ENCODE data around the gene FGF12. TPM values are rescaled to one million over a fixed set of nuclear protein-coding genes. Genes with fewer than 3 reads are reported as not detected.
A peak's percentile ranks its signal among the peaks of the same experiment; 100 is the strongest.

Gene FGF12
- polyA plus RNA-seq, 4 donors: 4.6 to 12.8 (median 9.1) TPM

DNA sequence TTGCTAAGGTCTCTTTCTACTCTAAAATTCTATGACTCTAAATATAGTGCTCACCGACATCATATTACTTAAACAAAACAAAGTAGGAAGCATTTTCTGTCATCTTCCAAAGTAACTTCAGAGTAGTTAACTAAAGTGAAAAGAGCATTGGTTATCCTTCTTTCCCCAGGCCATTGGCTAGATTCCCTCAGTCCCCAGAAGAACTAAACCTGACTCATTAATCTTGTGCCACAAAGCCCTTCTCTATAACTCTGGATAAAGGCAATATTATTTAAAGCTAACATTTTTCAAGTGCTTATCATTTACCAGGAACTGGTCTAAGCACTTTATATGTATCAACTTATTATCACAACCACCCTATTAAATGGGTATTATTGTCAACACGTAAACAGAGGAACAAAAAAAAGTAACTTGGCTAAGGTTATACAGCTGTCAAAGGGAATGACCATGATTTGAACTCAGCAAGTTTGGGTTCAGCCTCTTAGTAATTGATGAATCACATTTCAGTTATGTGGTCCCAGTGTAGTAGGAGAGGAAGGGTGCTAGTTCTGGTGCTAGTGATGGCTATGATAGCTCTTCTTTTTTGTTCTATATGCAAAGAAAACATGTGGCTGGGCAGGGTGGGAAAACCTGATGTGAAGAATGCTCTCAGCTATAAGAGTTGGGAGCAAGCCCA is 304.9 kb downstream of the FGF12 start:
- DNase-seq (ENCODE audit: low read depth in 4 of 4, low spot score in 3 of 4): no peak

DNA sequence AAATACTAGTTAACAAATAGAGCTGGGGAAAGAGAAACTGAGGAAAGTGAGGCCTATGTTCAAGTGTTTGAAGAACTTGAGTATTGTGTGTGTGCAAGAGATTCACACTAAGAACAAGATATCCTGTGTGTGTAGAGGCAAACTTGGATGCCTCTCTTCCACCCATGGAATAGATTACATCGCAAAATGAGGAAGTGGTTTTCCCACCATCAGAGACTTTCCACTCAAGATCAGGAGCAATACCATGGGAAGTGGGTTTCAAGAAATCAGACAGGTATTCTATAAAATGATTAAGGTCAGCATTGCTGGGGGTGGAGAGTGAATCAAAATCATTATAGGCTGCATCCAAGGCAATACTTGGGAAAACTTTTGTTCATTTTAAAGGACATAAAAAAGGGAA is 308.0 kb downstream of the FGF12 start:
- no peak for DNase-seq (ENCODE audit: low read depth in 4 of 4, low spot score in 3 of 4)

DNA sequence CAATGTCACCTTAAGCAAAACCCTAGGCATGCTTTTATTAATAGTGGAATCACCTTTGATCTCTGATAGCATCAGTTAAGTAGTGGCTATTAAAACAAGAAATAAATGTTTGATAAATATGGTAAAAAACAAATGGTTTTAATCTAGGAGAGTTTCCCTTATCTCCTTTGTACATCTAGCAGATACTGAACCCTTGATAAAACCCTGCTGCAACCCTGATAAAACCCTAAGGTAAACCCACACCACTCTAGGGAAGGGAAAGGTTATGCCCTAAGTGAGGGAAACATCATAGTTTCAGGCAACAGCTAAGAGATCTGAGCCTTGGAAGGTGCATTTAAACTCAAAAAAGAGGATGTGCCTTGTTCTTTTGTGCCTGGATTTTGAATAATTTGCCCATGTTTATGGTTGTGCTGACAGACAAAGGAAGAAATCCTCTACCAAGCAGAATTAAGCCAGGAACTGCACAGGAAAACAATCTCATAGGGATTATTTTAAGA is 309.7 kb downstream of the FGF12 start:
- DNase-seq (ENCODE audit: low read depth in 4 of 4, low spot score in 3 of 4): no peak

DNA sequence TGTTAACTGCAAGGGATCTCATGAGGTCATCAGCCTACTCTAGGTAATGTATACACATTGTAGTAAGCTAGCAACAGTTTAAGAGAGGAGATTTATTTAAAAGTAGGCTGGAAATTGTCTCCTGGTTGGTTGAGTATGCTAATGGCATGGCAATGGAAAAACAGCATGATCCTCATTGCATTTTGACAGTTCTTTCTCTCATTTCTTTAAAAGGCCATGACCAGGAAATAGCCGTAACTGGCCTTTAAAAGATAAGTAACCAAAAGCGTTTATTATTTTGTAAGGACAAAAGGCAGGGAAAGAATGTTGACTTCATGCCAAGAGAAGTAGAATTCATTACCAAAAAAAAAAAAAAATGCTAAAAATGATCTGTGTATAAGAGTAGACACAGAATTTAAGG is 310.3 kb downstream of the FGF12 start:
- no peak for DNase-seq (ENCODE audit: low read depth in 4 of 4, low spot score in 3 of 4)

DNA sequence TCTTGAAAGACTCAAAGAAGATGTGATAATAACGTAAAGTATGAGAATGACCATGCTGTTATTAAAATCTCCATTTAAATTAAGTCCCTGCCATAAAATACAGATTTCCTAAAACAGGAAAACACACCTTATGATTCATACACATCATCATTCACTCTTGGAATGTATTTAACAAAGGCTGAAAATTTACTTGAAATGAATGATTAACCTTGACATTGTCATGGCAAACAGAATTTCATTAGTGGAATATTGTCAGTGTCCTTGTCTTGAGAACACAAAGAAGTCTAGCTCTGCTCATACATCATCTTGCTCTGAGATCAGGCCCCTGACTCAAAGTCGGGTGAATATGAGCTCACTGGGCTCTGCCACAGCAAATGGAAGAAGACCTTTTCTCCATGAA is 313.9 kb downstream of the FGF12 start:
- DNase-seq (ENCODE audit: low read depth in 4 of 4, low spot score in 3 of 4): no peak

DNA sequence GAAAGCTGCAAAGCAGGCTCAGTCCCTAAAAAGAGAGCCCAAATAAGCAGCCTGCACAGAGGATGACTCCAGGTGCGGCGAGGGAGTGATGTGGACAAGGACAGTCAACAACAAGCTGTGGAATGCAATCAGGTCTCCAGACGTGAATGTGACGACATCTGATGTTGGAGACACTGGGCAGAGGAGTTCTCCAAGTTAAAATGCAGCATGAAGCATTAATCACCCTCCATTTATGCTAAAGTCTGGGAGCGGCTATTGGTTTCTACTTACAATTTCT is 316.7 kb downstream of the FGF12 start:
- no peak for DNase-seq (ENCODE audit: low read depth in 4 of 4, low spot score in 3 of 4)

DNA sequence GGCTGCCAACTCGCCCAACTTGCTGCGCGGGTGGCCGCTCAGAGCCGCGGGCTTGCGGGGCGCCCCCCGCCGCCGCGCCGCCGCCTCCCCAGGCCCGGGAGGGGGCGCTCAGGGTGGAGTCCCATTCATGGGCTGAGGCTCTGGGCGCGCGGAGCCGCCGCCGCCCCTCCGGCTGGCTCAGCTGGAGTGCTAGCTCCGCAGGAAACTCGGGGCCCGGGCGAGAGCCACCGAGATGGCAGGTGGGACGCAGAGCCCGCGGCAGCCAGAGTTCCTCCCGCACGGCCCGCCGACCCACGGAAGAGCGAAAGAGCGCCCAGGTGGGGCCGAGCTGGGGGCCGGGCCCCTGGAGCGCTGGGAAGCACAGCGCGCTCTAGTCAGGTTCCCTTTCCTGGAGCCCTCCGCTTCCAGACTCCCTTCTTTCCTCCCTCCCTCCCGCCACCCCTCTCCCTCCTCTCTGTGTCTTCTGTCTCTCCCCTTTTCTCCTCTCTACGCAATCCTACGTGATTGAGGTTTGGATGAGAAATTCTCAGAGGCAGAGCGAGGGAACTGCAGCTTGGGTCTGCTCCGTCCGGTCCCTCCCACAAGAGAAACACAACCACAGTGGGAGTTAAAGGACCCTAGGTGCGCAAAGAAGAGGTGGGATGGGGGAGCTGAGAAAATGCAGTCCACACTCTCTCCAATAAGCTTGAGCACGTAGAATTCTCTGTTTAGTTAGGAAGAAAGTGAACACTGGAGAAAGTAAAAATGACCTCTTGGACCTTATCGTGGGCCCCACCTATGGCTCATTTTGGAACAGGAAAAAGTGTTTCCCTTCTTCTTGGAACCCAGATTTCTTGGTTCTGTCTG is 317.3 kb downstream of the FGF12 start:
- DNase-seq (ENCODE audit: low read depth in 4 of 4, low spot score in 3 of 4): peak in 1 of 4 donors; percentile 22

DNA sequence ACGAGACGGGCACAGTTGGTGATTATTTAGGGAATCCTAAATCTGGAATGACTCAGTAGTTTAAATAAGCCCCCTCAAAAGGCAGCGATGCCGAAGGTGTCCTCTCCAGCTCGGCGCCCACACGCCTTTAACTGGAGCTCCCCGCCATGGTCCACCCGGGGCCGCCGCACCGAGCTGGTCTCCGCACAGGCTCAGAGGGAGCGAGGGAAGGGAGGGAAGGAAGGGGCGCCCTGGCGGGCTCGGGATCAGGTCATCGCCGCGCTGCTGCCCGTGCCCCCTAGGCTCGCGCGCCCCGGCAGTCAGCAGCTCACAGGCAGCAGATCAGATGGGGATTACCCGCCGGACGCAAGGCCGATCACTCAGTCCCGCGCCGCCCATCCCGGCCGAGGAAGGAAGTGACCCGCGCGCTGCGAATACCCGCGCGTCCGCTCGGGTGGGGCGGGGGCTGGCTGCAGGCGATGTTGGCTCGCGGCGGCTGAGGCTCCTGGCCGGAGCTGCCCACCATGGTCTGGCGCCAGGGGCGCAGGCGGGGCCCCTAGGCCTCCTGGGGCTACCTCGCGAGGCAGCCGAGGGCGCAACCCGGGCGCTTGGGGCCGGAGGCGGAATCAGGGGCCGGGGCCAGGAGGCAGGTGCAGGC is 318.0 kb downstream of the FGF12 start:
- DNase-seq (ENCODE audit: low read depth in 4 of 4, low spot score in 3 of 4): peak in 1 of 4 donors; percentile 26

DNA sequence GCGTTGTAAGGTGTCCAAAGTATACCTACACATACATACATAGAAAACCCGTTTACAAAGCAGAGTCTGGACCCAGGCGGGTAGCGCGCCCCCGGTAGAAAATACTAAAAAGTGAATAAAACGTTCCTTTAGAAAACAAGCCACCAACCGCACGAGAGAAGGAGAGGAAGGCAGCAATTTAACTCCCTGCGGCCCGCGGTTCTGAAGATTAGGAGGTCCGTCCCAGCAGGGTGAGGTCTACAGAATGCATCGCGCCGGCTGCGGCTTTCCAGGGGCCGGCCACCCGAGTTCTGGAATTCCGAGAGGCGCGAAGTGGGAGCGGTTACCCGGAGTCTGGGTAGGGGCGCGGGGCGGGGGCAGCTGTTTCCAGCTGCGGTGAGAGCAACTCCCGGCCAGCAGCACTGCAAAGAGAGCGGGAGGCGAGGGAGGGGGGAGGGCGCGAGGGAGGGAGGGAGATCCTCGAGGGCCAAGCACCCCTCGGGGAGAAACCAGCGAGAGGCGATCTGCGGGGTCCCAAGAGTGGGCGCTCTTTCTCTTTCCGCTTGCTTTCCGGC is 318.6 kb downstream of the FGF12 start:
- DNase-seq (ENCODE audit: low read depth in 4 of 4, low spot score in 3 of 4): peak in 1 of 4 donors; percentile 29

DNA sequence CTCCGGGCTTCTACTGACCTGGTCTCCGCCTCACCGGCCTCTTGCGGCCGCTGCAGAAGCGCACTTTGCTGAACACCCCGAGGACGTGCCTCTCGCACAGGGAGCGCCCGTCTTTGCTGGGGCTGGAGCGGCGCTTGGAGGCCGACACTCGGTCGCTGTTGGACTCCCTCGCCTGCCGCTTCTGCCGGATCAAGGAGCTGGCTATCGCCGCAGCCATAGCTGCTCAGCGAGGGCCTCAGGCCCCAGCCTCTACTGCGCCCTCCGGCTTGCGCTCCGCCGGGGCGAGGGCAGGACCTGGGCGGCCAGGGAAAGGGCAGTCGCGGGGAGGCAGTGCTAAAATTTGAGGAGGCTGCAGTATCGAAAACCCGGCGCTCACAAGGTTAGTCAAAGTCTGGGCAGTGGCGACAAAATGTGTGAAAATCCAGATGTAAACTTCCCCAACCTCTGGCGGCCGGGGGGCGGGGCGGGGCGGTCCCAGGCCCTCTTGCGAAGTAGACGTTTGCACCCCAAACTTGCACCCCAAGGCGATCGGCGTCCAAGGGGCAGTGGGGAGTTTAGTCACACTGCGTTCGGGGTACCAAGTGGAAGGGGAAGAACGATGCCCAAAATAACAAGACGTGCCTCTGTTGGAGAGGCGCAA is 319.2 kb downstream of the FGF12 start:
- DNase-seq (ENCODE audit: low read depth in 4 of 4, low spot score in 3 of 4): peak in 1 of 4 donors; percentile 14

DNA sequence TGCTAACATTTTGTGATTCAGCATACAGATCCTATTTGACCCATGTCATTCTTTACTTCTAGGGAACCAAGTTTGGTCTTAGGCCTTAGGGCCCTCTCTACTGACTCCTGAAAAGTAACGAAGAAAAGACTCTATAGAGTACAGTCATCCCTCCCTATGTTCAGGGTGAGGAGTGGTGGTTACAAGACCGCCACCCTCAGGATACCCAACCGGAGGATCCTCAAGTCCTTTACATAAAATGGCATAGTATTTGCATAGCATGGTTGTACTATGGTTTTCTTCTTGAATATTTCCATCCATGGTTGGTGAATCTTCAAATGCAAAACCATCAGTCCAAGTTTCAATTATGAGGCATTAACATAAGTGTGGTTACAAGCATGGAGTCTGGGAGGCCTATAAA is 327.6 kb downstream of the FGF12 start:
- DNase-seq (ENCODE audit: low read depth in 4 of 4, low spot score in 3 of 4): no peak

DNA sequence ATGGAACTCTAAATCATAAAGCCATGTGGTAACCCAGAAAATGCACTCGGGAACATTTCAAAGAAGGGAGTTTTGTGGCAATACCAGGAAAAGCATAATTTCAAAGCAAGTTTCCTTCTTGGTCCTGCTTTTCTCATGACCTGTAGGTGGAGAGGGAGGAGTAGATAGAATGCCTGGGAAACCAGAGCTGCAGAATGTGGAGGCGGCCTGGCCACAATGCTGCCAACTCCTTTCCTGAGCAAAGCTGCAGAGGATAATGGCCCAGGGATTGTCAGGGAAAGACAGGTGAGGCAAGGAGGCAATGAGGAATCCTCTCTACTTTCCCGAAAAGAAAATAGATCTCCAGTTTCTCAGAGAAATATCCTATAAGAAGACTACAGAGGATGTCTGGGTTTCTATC is 330.3 kb downstream of the FGF12 start:
- no peak for DNase-seq (ENCODE audit: low read depth in 4 of 4, low spot score in 3 of 4)

DNA sequence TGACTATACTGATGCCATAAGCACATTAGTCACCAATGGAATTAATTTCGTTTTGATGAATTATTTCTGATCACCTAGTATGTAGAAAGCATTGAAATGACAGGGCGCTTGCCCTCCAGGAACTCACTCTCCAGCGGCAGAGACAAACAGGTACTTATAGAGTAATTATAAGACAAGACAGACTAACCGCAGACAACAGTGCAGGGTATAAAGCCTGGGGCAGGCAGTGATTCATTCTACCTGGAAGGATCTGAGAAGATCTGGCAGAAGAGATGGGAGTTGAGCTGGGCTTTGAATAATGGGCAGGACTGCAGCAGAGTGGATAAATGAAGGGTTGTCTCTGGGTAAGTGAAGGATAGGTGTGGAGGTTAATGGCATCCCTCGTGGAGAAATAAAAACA is 331.8 kb downstream of the FGF12 start:
- DNase-seq (ENCODE audit: low read depth in 4 of 4, low spot score in 3 of 4): no peak

DNA sequence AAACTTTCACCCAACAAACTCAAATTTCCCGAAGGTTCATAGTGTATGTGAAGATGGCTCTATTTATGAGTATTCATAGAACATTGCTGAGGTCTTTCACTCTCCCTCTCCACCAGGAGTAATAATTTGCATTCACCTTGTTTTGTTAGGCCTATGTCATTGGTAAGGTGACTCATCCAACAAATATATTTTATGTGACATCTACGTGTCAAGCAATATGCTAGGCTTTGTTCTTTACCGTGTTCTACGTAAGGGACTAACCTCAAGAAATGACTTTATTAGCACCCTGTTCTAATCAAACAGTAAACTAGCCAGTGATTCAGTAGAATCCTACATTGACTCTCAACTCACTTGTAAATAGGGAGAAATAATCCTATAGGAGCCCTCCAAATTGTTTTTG is 334.4 kb downstream of the FGF12 start:
- DNase-seq (ENCODE audit: low read depth in 4 of 4, low spot score in 3 of 4): no peak

DNA sequence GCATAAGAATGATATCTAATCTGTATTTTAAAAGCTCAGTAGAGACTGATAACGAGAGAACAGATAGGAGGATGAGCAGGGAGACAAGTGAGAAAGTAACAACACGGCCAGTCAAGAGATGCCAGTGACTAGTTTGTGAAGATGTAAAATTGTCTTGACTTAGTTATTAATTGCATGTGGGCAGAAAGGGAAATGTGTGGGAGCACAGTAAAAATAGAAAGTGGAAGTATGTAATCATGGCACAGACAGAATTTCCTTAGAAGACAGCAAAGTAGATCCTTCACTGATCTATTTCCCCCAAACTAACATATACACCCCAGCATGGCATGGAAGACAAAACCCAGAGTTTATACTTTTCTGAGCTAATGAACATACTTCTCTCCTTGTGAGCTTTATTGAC is 344.5 kb downstream of the FGF12 start:
- no peak for DNase-seq (ENCODE audit: low read depth in 4 of 4, low spot score in 3 of 4)

DNA sequence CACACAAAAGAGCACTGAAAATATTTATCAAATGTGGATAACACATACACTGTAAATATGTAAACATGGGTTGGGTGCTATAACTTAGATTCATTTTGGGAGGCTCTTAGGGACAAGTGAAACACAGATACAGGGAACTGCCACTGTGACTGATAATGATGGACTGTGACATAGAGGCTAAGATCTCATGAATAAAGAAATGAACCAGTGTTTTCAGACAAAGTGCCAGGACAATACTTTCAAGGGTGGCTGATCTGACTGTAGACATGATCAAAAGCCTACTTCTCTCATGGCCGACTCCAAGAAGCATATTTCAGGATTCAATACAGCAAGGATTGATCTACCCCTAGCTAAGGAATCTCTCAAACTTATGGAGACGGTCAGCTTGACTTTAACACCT is 353.8 kb downstream of the FGF12 start:
- no peak for DNase-seq (ENCODE audit: low read depth in 4 of 4, low spot score in 3 of 4)

DNA sequence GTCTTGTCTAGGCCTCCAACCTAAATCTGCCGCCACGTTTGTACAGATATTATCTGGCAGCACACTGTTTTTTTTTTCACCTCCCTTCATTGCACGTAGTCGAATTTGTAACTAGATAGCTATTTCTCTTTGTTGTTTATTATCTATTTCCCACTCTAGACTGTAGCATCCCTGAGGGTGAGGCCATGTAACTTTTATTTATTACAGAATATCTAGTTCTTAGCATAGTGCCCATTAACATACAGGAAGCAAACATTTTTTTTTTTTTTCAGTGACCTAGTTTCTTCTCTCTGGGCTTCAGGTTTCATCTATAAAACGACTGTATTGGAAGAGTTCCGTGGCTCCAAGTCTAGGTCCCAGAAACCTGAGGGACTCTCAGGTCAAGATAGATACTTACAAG is 354.3 kb downstream of the FGF12 start:
- DNase-seq (ENCODE audit: low read depth in 4 of 4, low spot score in 3 of 4): no peak

DNA sequence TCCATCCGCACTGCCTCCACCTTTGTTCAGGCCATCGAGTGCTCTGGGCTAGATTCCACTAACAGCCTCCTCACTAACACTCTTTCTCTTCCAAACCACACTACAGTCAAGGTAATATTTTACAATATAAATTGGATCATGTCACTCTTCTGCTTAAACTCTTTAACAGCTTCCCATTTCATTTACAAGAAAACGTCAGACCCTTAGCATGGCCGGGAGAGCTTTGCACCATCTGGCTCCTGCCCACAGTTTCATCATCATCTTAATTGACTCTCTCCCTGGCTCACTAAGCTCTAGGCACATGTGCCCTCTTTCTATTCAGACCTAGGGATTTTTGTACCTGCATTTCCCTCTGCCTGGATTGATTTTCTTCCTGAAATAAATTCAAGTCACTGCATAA is 354.7 kb downstream of the FGF12 start:
- DNase-seq (ENCODE audit: low read depth in 4 of 4, low spot score in 3 of 4): no peak

DNA sequence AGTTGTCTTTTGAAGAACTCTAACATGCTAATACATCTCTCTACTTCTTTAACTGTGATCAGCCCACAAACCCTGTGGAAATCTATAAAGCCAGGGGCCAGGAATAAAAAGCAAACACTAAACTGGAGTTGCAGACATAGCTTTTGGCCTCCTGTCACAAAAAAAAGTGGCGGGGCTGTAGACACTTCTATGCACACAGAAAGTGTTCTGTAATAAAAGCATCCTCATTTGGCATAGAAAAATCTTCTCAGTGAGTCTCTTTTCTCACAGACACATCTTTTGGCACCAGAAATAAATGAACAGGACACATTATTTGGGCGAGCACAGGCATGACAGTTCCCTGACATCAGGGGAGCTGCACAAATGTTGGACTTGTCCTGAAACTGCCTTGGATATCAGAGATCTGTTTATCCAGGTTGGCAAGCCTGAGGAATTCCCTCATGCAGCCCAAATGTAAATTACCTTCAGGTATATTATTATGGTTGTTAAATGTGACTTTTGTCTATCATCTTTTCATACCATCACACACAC is 355.4 kb downstream of the FGF12 start:
- DNase-seq (ENCODE audit: low read depth in 4 of 4, low spot score in 3 of 4): no peak

DNA sequence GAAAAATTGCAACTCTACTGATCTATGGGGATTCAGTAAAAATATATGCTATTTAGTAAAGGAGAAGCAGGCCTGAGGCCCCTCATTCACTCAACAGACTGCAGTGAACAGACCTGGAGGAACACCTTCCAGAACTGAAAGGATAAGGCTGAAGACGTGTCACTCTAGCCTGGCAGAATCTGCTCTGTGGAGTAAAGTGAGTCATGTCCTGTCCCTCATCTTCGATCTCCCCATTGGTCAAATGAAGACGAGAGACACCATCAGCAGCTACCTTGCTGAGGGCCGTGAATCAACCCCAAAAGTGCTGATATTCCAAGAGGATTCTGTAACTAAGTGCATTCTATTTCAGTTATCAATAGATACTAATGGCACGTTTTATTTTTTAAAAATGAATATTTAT is 359.7 kb downstream of the FGF12 start:
- DNase-seq (ENCODE audit: low read depth in 4 of 4, low spot score in 3 of 4): no peak

DNA sequence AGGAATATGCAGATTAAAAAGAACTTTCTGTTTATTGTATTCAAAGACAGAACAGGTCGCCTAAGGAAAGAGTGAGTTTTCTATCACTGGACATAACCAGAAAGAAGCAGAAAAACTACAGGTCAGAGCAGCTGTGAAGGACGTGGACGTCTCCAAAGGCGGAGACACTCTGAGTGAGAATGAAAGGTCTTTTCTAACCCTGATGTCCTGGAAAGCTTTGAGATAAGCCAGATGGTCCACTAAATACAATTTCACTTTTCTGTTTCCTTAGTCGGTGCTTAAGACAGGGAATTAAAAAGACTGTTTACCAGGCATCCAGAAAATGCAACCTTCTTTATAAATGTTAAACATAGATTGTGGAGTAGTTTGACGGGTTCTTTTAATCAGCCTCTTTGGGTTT is 360.4 kb downstream of the FGF12 start:
- no peak for DNase-seq (ENCODE audit: low read depth in 4 of 4, low spot score in 3 of 4)
